SK-N-SH (cell line): ENCODE data around the gene GPR183. TPM values are rescaled to one million over a fixed set of nuclear protein-coding genes. Genes with fewer than 3 reads are reported as not detected.

Source experiments
- CTCF ChIA-PET: fragments of 300-600, 350-600 bp; formaldehyde crosslinking; extraction: SDS; loops from one replicate; lab custom pipeline; 2021; lab: Yijun Ruan, JAX
- POLR2A ChIA-PET: fragments of 350-600 bp; sonication (Branson Sonifier 250); formaldehyde crosslinking; extraction: SDS; loops from one replicate; lab custom pipeline; 2020; ENCODE audit warnings: antibody characterized with exemption, inconsistent platforms; lab: Yijun Ruan, JAX
- DNase-seq: peaks from one replicate; pipeline ENCODE4 v3.0.0; 2012
- H2AFZ ChIP-seq: fragments of 200-600 bp; sonication (generic); 2 replicates; pipeline ENCODE4 v1.8.1; 2016; ENCODE audit warnings: antibody characterized with exemption, mild to moderate bottlenecking, low read depth
- H3F3A ChIP-seq: fragments of 200-600 bp; sonication (generic); replicated peaks from 2 replicates; pipeline ENCODE3; 2016; ENCODE audit warnings: antibody characterized with exemption, mild to moderate bottlenecking; ENCODE audit not compliant: insufficient read depth
- H3K27ac ChIP-seq, 2 experiments: fragments of 200-500 bp in 1 of 2; fragments of 200-600 bp in 1 of 2; sonication (Bioruptor generic) in 1 of 2; sonication (generic), shearing (Covaris generic) in 1 of 2; 2 replicates each; pipeline versions ENCODE4 v1.5.1 to v1.6.1; 2014 to 2016; ENCODE audit warnings: low read depth in 2 of 2, inconsistent platforms in 1 of 2, low read length in 1 of 2, mild to moderate bottlenecking in 1 of 2, mixed read lengths in 1 of 2
- H3K27me3 ChIP-seq: fragments of 200-600 bp; sonication (generic), shearing (Covaris generic); 2 replicates; pipeline ENCODE4 v1.6.1; 2016; ENCODE audit warnings: mixed run types; ENCODE audit not compliant: insufficient read depth
- H3K36me3 ChIP-seq, 2 experiments: fragments of 200-500 bp in 1 of 2; fragments of 200-600 bp in 1 of 2; sonication (Bioruptor generic) in 1 of 2; sonication (generic) in 1 of 2; replicated peaks in 1 of 2; 2 replicates each; pipeline versions ENCODE3 to v1.5.1; 2014 to 2016; ENCODE audit warnings: low read length in 1 of 2, mild to moderate bottlenecking in 1 of 2; ENCODE audit not compliant: insufficient read depth in 2 of 2, control insufficient read depth in 1 of 2
- H3K4me1 ChIP-seq, 2 experiments: fragments of 200-500 bp in 1 of 2; fragments of 200-600 bp in 1 of 2; sonication (Bioruptor generic) in 1 of 2; sonication (generic), shearing (Covaris generic) in 1 of 2; 2 replicates each; pipeline versions ENCODE4 v1.5.1 to v1.6.1; 2014 to 2016; ENCODE audit warnings: low read depth in 1 of 2, low read length in 1 of 2, mixed run types in 1 of 2; ENCODE audit not compliant: insufficient read depth in 2 of 2, control insufficient read depth in 1 of 2
- H3K4me2 ChIP-seq: fragments of 200-600 bp; sonication (generic), shearing (Covaris generic); 2 replicates; pipeline ENCODE4 v1.6.1; 2017; ENCODE audit warnings: mixed run types
- H3K4me3 ChIP-seq, 2 experiments: fragments of 200-500 bp in 1 of 2; fragments of 200-600 bp in 1 of 2; sonication (Bioruptor generic) in 1 of 2; sonication (generic), shearing (Covaris generic) in 1 of 2; 2 replicates each; pipeline versions ENCODE4 v1.5.1 to v1.8.1; 2014 to 2016; ENCODE audit warnings: low read depth in 2 of 2, inconsistent platforms in 1 of 2, low read length in 1 of 2, mild to moderate bottlenecking in 1 of 2, mixed read lengths in 1 of 2, moderate library complexity in 1 of 2
- H3K79me2 ChIP-seq: fragments of 200-600 bp; sonication (generic); 2 replicates; pipeline ENCODE4 v1.8.1; 2017; ENCODE audit warnings: mild to moderate bottlenecking; ENCODE audit not compliant: insufficient read depth
- H3K9ac ChIP-seq: fragments of 200-600 bp; sonication (generic); 2 replicates; pipeline ENCODE4 v1.6.1; 2017; ENCODE audit warnings: mixed run types
- H3K9me2 ChIP-seq: fragments of 200-600 bp; sonication (generic); 2 replicates; pipeline ENCODE4 v1.6.1; 2017; ENCODE audit warnings: mixed run types
- H3K9me3 ChIP-seq: fragments of 200-600 bp; sonication (generic); 2 replicates; pipeline ENCODE4 v1.6.1; 2017; ENCODE audit warnings: mixed run types, mild to moderate bottlenecking, moderate library complexity
- H4K20me1 ChIP-seq: fragments of 200-600 bp; sonication (generic); 2 replicates; pipeline ENCODE4 v1.6.1; 2017; ENCODE audit warnings: mild to moderate bottlenecking, mixed run types; ENCODE audit not compliant: insufficient read depth
- CHD2 ChIP-seq: fragments of 150-350 bp; IDR thresholded peaks from 2 replicates; pipeline ENCODE4 v1.6.1; 2018; ENCODE audit warnings: low read length; ENCODE audit not compliant: partially characterized antibody
- EP300 ChIP-seq, 2 experiments: IDR thresholded peaks; 2 replicates each; pipeline versions ENCODE4 v1.4.0 to v1.6.1; 2012; ENCODE audit warnings: borderline replicate concordance in 1 of 2, low read depth in 1 of 2, low read length in 1 of 2
- EZH2phosphoT487 ChIP-seq: fragments of 200-600 bp; sonication (generic); IDR thresholded peaks from 2 replicates; pipeline ENCODE4 v1.6.1; 2017; ENCODE audit warnings: low read depth, mixed run types, mild to moderate bottlenecking, antibody characterized with exemption, moderate library complexity, borderline replicate concordance
- FOXJ3 ChIP-seq: sonication (generic); formaldehyde crosslinking; IDR thresholded peaks from 2 replicates; pipeline ENCODE4 v1.5.1; 2020; ENCODE audit warnings: mild to moderate bottlenecking, missing genetic modification reagents
- FOXM1 ChIP-seq: IDR thresholded peaks from 2 replicates; pipeline ENCODE4 v1.4.0; 2012; ENCODE audit warnings: low read depth, mild to moderate bottlenecking
- GABPA ChIP-seq: IDR thresholded peaks from 2 replicates; pipeline ENCODE4 v1.4.0; 2012; ENCODE audit warnings: low read depth, mild to moderate bottlenecking
- GATA2 ChIP-seq: sonication (generic); formaldehyde crosslinking; IDR thresholded peaks from 2 replicates; pipeline ENCODE4 v1.5.0; 2020; ENCODE audit warnings: mild to moderate bottlenecking, missing genetic modification reagents
- MEF2A ChIP-seq: IDR thresholded peaks from 2 replicates; pipeline ENCODE4 v1.4.0; 2012; ENCODE audit warnings: low read depth, borderline replicate concordance
- MXI1 ChIP-seq: IDR thresholded peaks from 2 replicates; pipeline ENCODE4 v1.6.1; 2012; ENCODE audit warnings: mild to moderate bottlenecking, low read depth, low read length, improper control_type of control experiment
- NFIC ChIP-seq: IDR thresholded peaks from 2 replicates; pipeline ENCODE4 v1.4.0; 2012; ENCODE audit warnings: borderline replicate concordance
- POLR2AphosphoS5 ChIP-seq: IDR thresholded peaks from 2 replicates; pipeline ENCODE4 v1.6.1; 2012; ENCODE audit warnings: low read depth, low read length
- RCOR1 ChIP-seq: fragments of 150-350 bp; IDR thresholded peaks from 2 replicates; pipeline ENCODE4 v1.6.1; 2017; ENCODE audit warnings: antibody characterized with exemption, low read length
- RFX5 ChIP-seq: IDR thresholded peaks from 2 replicates; pipeline ENCODE4 v1.6.1; 2012; ENCODE audit warnings: mild to moderate bottlenecking, improper control_type of control experiment, low read length
- TAF1 ChIP-seq: IDR thresholded peaks from 2 replicates; pipeline ENCODE4 v1.6.1; 2012; ENCODE audit warnings: low read depth, mild to moderate bottlenecking, low read length, moderate library complexity, borderline replicate concordance
- YY1 ChIP-seq: IDR thresholded peaks from 2 replicates; pipeline ENCODE4 v1.4.0; 2012; ENCODE audit warnings: low read depth, mild to moderate bottlenecking
- WGBS: methylation state at CpG from one replicate; pipeline ENCODE4 v1.1.6; 2017; ENCODE audit warnings: low lambda C conversion rate; 5-methylcytosine and 5-hydroxymethylcytosine counted together
- polyA plus RNA-seq, 3 experiments: library from polyadenylated mRNA; depleted of rRNA; stranded (reverse); fragments of >200 nt; gene quantifications; 2 replicates each; pipeline ENCODE4 v1.2.3, GENCODE V29; 2012
- TF ChIP-seq, protein P1 (sequence below): IDR thresholded peaks from 2 replicates; pipeline ENCODE4; 2012
- TF ChIP-seq, protein P2 (sequence below): IDR thresholded peaks from 2 replicates; pipeline ENCODE4 v1.6.1; 2012; ENCODE audit warnings: mild to moderate bottlenecking, low read depth, low read length, moderate library complexity

Gene GPR183
- polyA plus RNA-seq, 1 of the 3 experiments (the other 2 are of a cell fraction), result 0.07 TPM

DNA sequence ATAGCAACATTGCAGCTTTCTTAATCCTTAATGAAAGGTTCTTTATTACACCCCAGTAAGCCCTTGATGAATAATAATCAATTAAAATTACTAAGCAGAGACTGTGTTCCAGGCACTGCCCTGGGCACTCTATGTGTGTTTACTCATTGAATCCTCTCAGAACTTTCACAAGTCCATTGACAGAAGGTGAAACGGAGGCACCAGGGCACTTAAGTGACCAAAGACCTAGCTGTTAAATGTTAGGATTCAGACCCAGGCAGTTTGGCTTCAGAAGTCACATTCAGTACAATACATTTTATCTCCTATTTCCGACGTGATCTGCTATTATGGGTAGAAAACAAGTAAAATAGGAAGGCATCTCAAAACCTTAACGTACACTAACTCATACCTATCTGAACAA is 2.7 kb downstream of the GPR183 start:
- H2AFZ ChIP-seq, result no peak overlapping the region
- H3K4me1 ChIP-seq, result peaks cover 10 to 14% of the 10 kb centered on the region in 2 experiments; a peak in 3 of 4 replicates
- no peaks in the 10 kb centered on the region for H3K9me2 ChIP-seq
- peaks cover 0 to 5% of the 10 kb centered on the region in 2 experiments for H3K36me3 ChIP-seq
- no peaks in the 10 kb centered on the region for H4K20me1 ChIP-seq
- CTCF ChIA-PET, result interaction anchor here (1.1 kb wide), 1 partner anchor 48 kb away, joined by 3 read pairs; no protein-coding TSS in a partner anchor
- no peaks in the 10 kb centered on the region for H3K27me3 ChIP-seq
- H3K4me2 ChIP-seq, result no peak overlapping the region
- H3K4me3 ChIP-seq, result no peak overlapping the region
- TF ChIP-seq YY1 (no peak), RFX5 (no peak), TAF1 (no peak), POLR2AphosphoS5 (no peak), RCOR1 (no peak), CHD2 (no peak), GATA2 (CRISPR knock-in tag) (no peak), FOXM1 (no peak)
- TF ChIP-seq, protein P1, sequence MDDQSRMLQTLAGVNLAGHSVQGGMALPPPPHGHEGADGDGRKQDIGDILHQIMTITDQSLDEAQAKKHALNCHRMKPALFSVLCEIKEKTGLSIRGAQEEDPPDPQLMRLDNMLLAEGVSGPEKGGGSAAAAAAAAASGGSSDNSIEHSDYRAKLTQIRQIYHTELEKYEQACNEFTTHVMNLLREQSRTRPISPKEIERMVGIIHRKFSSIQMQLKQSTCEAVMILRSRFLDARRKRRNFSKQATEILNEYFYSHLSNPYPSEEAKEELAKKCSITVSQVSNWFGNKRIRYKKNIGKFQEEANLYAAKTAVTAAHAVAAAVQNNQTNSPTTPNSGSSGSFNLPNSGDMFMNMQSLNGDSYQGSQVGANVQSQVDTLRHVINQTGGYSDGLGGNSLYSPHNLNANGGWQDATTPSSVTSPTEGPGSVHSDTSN, result no peak
- TF ChIP-seq, protein P2, sequence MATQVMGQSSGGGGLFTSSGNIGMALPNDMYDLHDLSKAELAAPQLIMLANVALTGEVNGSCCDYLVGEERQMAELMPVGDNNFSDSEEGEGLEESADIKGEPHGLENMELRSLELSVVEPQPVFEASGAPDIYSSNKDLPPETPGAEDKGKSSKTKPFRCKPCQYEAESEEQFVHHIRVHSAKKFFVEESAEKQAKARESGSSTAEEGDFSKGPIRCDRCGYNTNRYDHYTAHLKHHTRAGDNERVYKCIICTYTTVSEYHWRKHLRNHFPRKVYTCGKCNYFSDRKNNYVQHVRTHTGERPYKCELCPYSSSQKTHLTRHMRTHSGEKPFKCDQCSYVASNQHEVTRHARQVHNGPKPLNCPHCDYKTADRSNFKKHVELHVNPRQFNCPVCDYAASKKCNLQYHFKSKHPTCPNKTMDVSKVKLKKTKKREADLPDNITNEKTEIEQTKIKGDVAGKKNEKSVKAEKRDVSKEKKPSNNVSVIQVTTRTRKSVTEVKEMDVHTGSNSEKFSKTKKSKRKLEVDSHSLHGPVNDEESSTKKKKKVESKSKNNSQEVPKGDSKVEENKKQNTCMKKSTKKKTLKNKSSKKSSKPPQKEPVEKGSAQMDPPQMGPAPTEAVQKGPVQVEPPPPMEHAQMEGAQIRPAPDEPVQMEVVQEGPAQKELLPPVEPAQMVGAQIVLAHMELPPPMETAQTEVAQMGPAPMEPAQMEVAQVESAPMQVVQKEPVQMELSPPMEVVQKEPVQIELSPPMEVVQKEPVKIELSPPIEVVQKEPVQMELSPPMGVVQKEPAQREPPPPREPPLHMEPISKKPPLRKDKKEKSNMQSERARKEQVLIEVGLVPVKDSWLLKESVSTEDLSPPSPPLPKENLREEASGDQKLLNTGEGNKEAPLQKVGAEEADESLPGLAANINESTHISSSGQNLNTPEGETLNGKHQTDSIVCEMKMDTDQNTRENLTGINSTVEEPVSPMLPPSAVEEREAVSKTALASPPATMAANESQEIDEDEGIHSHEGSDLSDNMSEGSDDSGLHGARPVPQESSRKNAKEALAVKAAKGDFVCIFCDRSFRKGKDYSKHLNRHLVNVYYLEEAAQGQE, result no peak
- TF ChIP-seq, all 33 proteins: peak for 0
- WGBS, result 92% methylated on average over 4 of the region's 4 CpGs
- Histone ChIP-seq H3K9ac (no peak overlapping the region), H3K9me3 (no peaks in the 10 kb centered on the region), H3K27ac (no peak overlapping the region), H3K79me2 (peaks cover 4% of the 10 kb centered on the region; the same call in 1 of the 2 replicates), H3F3A (peaks cover 13% of the 10 kb centered on the region)
- DNase-seq, result no peak
- POLR2A ChIA-PET, result no interaction called here

DNA sequence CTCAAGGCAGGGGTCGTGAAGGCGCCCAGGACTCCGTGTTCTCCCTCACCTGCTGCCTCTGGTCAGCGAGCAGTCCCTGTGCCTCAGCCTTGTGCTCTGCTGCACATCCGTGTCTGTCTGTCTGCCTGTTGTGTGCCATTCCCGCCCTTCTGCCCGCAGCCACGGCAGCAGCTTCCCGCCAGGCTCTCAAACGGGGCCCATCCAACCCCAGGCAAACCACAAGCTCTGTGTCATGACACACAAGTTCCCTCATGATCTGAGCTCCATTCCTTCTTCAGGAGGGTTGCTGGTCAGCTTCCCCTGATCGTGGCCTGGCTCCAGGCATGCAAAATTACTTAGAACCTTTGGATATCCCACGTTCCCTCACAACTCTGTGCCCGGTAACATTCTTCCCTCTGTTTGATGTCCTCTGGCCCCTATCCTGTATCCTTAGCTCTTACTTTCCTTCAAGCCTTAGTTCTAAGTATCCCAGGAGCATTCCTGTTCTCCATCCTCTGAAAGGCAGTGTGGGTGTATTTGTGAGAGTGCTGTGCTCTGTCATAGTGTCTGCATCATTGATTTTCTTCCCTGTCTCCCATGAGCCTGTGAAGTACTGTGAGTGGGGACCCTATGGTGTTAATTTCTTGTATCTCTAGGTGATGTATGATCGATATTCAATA is 3.2 kb downstream of the GPR183 start:
- Histone ChIP-seq H3K79me2 (no peaks in the 10 kb centered on the region), H3K9me2 (no peaks in the 10 kb centered on the region), H3K9me3 (no peaks in the 10 kb centered on the region), H3F3A (peaks cover 13% of the 10 kb centered on the region), H3K27ac (no peak overlapping the region), H3K9ac (no peak overlapping the region), H4K20me1 (no peaks in the 10 kb centered on the region), H3K36me3 (peaks cover 0 to 5% of the 10 kb centered on the region in 2 experiments), H3K27me3 (no peaks in the 10 kb centered on the region), H3K4me2 (no peak overlapping the region)
- POLR2A ChIA-PET, result no interaction called here
- TF ChIP-seq MXI1 (no peak), NFIC (no peak), EZH2phosphoT487 (no peak), EP300 (IDR thresholded peaks at IDR 0.05; ENCODE audit: borderline replicate concordance in 1 of 2, low read depth in 1 of 2, low read length in 1 of 2) (no peak), GABPA (no peak), MEF2A (no peak), FOXJ3 (CRISPR knock-in tag) (no peak)
- TF ChIP-seq, protein P1, result no peak
- TF ChIP-seq, protein P2, result no peak
- TF ChIP-seq, all 33 proteins: peak for 0
- CTCF ChIA-PET, result interaction anchor here (0.7 to 2.0 kb wide), 4 partner anchors 34 to 275 kb away, joined by 3 to 7 read pairs (median 5); no protein-coding TSS in a partner anchor
- no peak overlapping the region for H3K4me3 ChIP-seq
- 93% methylated on average over 14 of the region's 14 CpGs for WGBS
- no peak overlapping the region for H2AFZ ChIP-seq
- DNase-seq, result no peak
- H3K4me1 ChIP-seq, result peaks cover 10 to 14% of the 10 kb centered on the region in 2 experiments; a peak in 3 of 4 replicates
